H4 (cell line): ENCODE measurements around the gene KRTAP5-5. TPM values are rescaled to one million over a fixed set of nuclear protein-coding genes. Genes with fewer than 3 reads are reported as not detected.
"Not testable (repeated sequence)": the region's sequence is repeated elsewhere in the genome, so short reads cannot be mapped to it uniquely, and the experiment has no call there.

Source experiments
- DNase-seq: peaks from one replicate; pipeline ENCODE4 v3.0.0-alpha.2; 2015; ENCODE audit warnings: low spot score
- total RNA-seq: library from RNA; depleted of rRNA; stranded (reverse); fragments of >200 nt; shearing (Covaris generic); gene quantifications from 2 replicates; pipeline ENCODE4 v1.2.3, GENCODE V29; 2014

KRTAP5-5 gene
- total RNA-seq, 1 experiment from 2014 or later = not detected

DNA sequence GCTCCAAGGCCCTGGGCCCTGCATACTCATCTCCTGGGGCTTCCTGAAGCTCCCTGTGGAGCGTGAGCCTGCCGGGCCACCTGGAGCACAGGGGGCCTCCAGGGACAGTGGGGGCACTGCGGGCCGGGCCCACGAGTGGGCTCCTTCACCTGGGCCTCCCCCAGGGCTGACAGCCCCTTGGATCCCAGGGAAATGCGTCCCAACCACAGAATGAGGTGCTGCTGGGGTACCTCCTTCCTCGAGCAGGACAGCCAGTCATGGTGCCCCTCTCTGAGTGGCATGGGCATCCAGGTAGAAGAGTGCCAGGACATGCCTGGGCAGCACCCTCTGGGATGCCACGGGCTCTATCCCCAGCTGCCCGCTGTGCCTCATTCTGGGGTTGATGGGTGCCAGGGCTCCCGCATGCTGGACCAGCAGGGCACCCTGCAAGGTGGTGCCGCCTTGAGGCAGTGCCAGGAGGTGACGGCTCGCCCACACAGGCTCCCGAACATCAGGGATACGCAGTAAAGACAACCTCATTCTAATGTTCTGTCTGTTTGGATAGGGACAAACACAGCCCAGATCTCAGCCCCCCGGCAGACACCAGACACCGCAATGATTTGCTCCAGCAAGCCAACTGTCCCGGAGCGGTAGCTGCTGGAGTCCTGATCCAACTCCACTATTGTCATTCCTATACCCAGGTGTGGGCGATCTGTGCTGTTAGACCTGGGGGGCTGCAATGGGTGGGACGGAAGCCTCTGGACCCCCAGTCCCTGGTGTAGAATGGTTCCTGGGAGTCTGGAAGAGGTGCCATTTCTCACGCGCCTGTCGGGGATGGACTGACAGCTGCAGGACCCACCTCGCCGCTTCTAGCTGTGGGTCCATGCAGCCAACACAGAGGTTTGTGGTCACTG, 25.8 kb downstream of the KRTAP5-5 start:
- DNase-seq = no peak

DNA sequence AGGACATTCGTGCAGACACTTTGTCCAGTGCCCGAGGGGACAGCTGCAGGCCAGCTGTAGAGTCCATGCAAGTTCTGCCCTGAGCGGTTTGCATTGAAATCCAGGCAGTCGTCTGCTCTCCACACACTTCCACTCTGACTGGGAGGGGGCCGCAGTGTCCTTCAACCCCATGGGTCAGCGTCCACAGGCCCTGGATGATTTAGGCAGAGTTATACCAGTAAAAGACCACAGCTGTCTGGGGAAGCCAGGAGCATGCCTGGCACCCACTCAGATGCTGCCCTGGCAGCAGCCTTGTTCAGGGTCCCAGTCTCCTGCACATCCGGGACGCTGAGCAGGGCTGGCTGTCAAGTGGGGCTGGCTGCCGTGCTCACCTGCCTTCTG, 26.5 kb downstream of the KRTAP5-5 start:
- DNase-seq = no peak

DNA sequence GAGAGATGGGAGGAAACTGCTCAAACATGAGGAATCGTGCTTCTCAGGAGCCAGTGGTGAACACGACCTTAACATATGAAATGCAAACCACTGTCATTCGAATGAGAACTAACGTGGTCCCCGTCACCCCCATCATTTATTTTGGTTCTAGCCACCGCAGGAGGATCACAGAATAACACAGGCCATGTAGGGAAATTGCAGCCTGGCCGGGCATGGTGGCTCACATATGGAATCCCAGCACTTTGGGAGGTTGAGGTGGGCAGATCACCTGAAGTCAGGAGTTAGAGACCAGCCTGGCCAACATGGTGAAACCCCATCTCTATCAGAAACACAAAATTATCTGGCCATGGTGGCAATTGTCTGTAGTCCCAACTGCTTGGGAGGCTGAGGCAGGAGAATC, 27.1 kb downstream of the KRTAP5-5 start:
- no peak for DNase-seq

DNA sequence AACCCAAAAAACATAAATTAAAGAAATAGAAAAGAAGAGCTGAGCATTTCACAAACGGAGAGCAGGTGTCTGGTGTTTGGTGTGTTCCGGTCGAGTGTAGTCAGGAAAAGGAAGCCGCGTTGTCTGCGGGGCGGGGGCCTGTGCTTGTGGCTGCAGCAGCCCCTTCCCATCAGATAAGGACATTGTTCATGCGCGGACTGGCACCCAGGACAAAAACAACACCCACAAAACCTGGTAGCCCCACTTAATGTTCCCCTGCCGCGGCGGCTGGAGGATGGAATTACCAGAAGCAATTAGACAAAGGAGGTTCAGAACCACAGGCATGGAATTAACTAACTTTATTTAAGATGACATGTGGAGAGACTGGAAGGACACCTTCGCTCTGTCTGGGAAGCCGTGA, 29.9 kb downstream of the KRTAP5-5 start:
- DNase-seq = no peak

GRCh38 chr11:1660111-1660867, 30.7 kb downstream of the KRTAP5-5 start:
- no peak for DNase-seq

DNA sequence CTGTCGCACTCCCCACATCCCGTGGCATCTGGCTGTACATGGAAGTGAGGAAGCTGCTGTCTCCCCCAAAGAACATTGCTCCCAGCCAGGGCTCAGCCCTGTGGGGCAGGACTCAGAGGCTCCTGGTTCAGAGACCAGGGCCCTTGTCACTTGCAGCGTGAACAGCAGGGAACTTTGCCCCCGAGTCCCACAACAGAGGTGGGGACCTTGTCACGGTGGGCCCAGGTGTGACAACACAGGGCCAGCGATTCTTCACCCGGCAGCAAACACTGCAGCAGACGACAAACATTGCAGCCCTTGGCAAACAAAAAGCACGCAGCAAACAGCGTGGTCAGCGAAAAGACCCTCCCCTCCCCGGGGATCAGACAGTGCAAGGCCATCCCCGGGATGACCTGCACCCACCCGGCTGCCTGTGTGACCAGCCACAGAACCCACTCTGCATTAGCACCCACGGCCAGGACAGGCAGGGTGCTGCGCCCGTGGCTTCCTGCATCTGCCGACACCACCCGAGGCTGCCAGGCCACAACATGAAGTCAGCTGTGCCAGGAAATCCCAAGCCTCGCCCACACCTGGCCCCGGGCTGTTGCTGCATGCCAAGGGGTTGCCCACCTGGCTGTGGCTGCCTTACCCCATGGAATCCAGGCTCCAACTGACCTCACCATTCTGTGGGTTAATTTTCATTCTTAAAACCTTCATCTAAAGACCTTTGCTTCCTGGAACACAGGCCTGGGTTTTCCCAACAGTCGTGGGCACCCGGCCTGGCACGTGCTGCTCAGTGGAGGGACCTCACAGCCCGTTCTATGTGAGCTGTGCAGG, 32.1 kb downstream of the KRTAP5-5 start:
- not testable (repeated sequence) for DNase-seq

GRCh38 chr11:1662699-1663283, 33.2 kb downstream of the KRTAP5-5 start:
- not testable (repeated sequence) for DNase-seq

- no peak for DNase-seq
These were observed 35.7 kb downstream of the KRTAP5-5 start for GRCh38 chr11:1665313-1665712.

- no peak for DNase-seq
These were observed 37.7 kb downstream of the KRTAP5-5 start for GRCh38 chr11:1667121-1667850.

GRCh38 chr11:1667906-1668305, 38.3 kb downstream of the KRTAP5-5 start:
- no peak for DNase-seq

GRCh38 chr11:1668911-1669473, 39.4 kb downstream of the KRTAP5-5 start:
- no peak for DNase-seq

DNA sequence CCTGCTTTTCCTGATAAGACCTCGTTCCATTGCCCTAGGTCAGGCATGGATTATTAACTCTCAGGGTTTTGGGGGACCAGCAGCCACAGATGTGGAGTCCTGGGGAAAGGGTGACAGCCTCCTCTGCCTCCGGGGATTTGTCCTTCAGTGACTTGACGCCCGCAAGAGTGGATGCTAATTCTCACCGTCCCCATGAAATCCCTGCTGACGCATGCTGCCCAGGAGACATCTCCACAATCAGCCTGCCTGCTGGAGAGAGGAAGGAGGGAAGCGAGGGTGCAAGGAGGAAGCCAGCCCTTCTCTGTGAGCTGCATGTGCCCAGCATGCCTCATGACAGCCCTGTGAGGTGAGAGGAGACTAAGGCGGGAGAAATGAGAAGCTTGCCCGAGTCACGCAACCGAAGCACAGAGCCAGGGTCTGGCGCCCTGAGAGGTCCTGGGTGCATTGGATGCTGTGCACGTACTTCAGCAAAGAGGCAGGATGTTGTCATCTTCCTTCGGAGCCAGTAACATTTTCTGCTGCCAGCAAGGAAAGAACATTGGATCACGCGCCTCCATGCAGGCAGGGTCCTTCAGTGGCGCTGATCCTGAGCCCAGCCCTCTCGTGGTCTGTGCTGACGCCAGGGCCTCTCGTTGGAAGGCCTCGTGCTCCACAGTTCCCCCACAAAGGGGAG, 40.1 kb downstream of the KRTAP5-5 start:
- DNase-seq = no peak

DNA sequence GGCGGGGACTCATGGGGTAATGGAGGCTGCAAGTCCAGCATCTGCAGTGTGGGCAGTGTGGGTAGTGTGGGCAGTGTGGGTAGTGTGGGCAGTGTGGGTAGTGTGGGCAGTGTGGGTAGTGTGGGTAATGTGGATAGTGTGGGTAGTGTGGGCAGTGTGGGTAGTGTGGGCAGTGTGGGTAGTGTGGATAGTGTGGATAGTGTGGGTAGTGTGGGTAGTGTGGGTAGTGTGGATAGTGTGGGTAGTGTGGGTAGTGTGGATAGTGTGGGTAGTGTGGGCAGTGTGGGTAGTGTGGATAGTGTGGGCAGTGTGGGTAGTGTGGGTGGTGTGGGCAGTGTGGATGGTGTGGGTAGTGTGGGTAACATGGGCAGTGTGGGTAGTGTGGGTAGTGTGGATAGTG, 40.9 kb downstream of the KRTAP5-5 start:
- not testable (repeated sequence) for DNase-seq

DNA sequence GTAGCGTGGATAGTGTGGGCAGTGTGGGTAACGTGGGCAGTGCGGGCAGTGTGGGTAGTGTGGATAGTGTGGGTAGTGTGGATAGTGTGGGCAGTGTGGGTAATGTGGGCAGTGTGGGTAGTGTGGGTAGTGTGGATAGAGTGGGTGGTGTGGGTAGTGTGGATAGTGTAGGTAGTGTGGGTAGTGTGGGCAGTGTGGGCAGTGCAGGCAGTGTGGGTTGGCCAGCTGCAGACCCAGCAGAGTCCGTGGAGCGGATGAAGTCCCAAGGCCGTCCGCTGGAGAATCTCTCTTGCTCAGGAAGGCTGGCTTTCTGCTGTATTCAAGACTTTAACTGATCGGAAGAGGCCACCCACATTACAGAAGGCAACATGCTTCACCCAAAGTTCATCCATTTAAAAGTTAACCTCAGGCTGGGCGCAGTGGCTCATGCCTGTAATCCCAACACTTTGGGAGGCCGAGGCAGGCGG, 41.4 kb downstream of the KRTAP5-5 start:
- DNase-seq = no peak

GRCh38 chr11:1671658-1672057, 42.1 kb downstream of the KRTAP5-5 start:
- DNase-seq = no peak

DNA sequence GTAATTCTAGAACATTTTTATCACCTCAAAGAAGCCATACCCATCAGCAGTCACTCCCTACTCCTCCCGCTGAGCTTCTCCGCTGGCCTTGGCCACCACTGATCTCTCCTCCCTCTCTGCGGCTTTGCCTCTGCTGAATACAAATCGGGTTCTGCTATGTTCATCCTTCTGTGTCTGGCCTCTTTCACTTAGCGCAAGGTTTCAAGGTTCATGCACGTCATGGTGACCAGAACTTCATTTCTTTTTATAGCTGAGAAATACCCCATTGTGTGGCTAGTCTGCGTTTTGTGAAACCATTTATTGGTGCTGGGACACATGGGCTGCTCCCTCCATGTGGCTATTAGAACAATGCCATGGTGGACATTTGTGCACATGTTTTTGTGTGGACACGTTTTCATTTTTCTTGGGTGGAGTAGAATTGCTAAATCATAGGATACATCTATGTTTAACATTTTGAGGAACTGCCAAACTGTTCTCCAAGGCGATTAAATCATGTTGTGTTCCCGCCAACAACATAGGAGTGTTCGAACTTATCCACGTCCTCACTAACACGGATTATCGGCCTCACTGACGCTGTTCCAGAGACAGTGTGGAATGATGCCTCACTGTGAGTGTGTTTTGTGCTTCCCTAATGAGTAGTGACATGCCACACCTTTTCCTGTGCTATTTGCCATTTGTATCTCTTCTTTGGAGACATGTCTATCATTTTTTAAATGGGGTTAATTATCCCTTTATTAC, 43.2 kb downstream of the KRTAP5-5 start:
- DNase-seq = no peak

- no peak for DNase-seq
These were observed 44.0 kb downstream of the KRTAP5-5 start for GRCh38 chr11:1673446-1674172.
